Left lung (tissue), 10 donors: ENCODE results near the gene TMEM255A. TPM values are rescaled to one million over a fixed set of nuclear protein-coding genes. Genes with fewer than 3 reads are reported as not detected.

ENCODE experiments used
- ATAC-seq: fragments of 200-7000 bp; cut with Tn5 transposase; one replicate; pipeline ENCODE4 v1.9.1; 2020; ENCODE audit warnings: moderate library complexity
- DNase-seq, 4 donors: peaks; one replicate each; pipeline ENCODE4 v3.0.0-alpha.2; 2013 to 2020
- H3K27ac ChIP-seq, 2 donors: fragments of 200-600 bp; sonication (generic) in 1 of 2; one replicate each; pipeline versions ENCODE4 v1.5.0 to v1.8.0; 2020 to 2021
- H3K27me3 ChIP-seq, 2 donors: fragments of 200-600 bp; sonication (generic) in 1 of 2; one replicate each; pipeline versions ENCODE4 v1.5.0 to v1.8.0; 2020 to 2021
- H3K36me3 ChIP-seq, 2 donors: fragments of 200-600 bp; sonication (generic) in 1 of 2; one replicate each; pipeline versions ENCODE4 v1.5.0 to v1.8.0; 2020 to 2021
- H3K4me1 ChIP-seq, 2 donors: fragments of 200-600 bp; one replicate each; pipeline ENCODE4 v1.8.0; 2021
- H3K4me3 ChIP-seq, 2 donors: fragments of 200-600 bp; sonication (generic) in 1 of 2; one replicate each; pipeline versions ENCODE4 v1.5.0 to v1.8.0; 2020 to 2021; ENCODE audit warnings: mild to moderate bottlenecking in 1 of 2
- H3K9me3 ChIP-seq, 2 donors: fragments of 200-600 bp; sonication (generic) in 1 of 2; one replicate each; pipeline versions ENCODE4 v1.5.0 to v1.8.0; 2020 to 2021
- intact Hi-C, 2 donors: fragments of 100-400 bp; cut with DNase I; formaldehyde crosslinking; loops; one replicate each; pipeline versions ENCODE4 v1.11.2 to v1.14.2; 2022
- polyA plus RNA-seq, 6 donors: library from polyadenylated mRNA; unstranded; fragments of 120-200 nt; gene quantifications; one replicate each; pipeline ENCODE4 v1.2.1, GENCODE V29; 2013; ENCODE audit not compliant: insufficient read length in 6 of 6
- total RNA-seq, 2 donors: library from RNA; stranded (reverse); fragmentation: NEBNext Ultra II Directional; extraction: Animal tissue kit (Norgen Biotek cat#: 25700); gene quantifications; one replicate each; pipeline ENCODE4 v1.2.1, GENCODE V29; 2021
- TF ChIP-seq, protein P1 (sequence below), 2 donors: fragments of 200-600 bp; sonication (generic) in 1 of 2; IDR thresholded peaks; one replicate each; pipeline versions ENCODE4 v1.5.0 to v1.8.0; 2021; ENCODE audit warnings: antibody characterized with exemption in 2 of 2
- donor health status: DM: no; HTN: yes; CAD: no.
- donor health status: DM: no; HTN: no; CAD: no.

TMEM255A gene
- total and polyA plus RNA-seq, 8 donors, result 0.58 to 1.9 (median 1.4) TPM

DNA sequence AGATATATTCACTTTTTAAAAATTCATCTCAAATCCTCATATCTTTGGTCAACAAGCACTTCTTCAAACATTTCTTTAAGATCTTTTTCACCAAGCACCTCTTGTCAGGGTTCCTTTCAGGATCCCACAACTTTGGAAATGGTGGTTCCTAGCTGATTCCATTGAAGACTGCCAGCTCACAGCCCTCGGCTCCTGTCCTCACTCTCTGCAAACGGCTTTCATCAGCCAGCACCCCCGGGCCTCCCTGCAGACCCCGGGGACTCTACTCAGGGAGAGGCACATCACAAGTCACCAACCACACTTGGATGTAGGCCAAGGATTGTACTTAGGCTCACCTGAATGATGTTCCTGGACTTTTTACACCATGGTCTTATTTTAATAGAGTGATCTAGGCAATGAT lies 40.7 kb downstream of the TMEM255A start:
- no peaks in the 10 kb centered on the region for H3K27me3 ChIP-seq
- H3K27ac ChIP-seq, result no peak overlapping the region
- ATAC-seq (no peak), DNase-seq (no peak)
- H3K9me3 ChIP-seq, result no peaks in the 10 kb centered on the region
- intact Hi-C loops, result no loop called here
- H3K4me1 ChIP-seq, result no peaks in the 10 kb centered on the region
- no peaks in the 10 kb centered on the region for H3K36me3 ChIP-seq
- TF ChIP-seq, protein P1, sequence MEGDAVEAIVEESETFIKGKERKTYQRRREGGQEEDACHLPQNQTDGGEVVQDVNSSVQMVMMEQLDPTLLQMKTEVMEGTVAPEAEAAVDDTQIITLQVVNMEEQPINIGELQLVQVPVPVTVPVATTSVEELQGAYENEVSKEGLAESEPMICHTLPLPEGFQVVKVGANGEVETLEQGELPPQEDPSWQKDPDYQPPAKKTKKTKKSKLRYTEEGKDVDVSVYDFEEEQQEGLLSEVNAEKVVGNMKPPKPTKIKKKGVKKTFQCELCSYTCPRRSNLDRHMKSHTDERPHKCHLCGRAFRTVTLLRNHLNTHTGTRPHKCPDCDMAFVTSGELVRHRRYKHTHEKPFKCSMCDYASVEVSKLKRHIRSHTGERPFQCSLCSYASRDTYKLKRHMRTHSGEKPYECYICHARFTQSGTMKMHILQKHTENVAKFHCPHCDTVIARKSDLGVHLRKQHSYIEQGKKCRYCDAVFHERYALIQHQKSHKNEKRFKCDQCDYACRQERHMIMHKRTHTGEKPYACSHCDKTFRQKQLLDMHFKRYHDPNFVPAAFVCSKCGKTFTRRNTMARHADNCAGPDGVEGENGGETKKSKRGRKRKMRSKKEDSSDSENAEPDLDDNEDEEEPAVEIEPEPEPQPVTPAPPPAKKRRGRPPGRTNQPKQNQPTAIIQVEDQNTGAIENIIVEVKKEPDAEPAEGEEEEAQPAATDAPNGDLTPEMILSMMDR (IDR thresholded peaks at IDR 0.05), result no peak
- no peak overlapping the region for H3K4me3 ChIP-seq

DNA sequence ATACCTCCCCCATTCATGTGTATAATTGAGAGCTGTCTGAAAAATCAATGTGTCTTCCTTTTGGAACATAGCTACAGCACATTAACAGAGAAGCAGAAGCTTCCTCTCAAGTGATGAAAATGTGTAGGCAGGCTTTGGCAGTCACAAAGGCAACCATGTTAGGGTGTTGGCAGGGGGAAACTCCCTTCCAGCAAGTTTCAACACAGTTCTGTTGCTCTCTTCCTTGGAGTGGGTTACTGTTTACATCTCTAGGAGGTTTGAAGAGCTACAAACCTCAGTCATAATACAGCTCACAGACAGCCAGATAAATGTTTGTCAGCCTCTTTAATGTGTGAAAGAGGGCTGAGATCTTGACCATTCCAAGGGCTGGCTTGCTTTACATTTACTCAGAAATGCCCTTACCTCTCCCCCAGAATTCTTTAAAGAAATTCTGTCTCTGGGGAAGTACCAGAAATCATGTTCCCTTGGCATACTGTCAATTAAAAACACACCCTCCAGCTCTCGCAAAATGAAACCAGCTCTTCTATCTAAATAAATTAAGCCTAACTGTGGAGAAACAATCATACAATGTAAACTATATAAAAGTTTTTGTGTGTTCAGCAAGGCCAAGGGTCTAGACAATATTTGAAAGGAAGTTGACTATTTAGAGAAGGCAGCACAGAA lies 41.8 kb downstream of the TMEM255A start:
- ATAC-seq (peak; percentile 92), DNase-seq (peak in 1 of 4 donors; percentile 29)
- no peaks in the 10 kb centered on the region for H3K27me3 ChIP-seq
- peak overlapping the region; percentile 33 to 57 for H3K27ac ChIP-seq
- H3K9me3 ChIP-seq, result no peaks in the 10 kb centered on the region
- H3K36me3 ChIP-seq, result no peaks in the 10 kb centered on the region
- no peaks in the 10 kb centered on the region for H3K4me1 ChIP-seq
- intact Hi-C loops, result no loop called here
- H3K4me3 ChIP-seq, result no peak overlapping the region
- TF ChIP-seq, protein P1 (IDR thresholded peaks at IDR 0.05), result no peak

DNA sequence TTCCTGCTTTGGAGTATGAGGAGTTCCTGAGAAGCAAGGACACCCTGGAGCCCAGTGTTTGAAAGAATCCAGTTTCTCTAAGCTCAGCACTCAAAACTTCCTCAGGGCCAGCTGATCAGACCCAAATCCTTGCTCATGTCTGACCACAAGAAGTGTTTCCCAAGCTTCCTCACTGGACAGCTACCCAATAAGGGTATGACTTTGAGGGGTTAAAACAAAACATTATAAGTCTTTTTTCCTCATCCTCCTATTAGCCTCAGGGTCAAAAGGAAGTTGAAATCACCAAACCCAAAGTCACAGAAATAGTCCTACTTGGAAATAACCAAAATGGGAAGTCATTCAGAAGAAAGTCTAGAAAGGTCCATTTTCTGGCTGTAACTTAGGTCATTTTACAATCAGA lies 46.9 kb downstream of the TMEM255A start:
- Histone ChIP-seq H3K36me3 (no peaks in the 10 kb centered on the region), H3K4me1 (no peaks in the 10 kb centered on the region), H3K27me3 (no peaks in the 10 kb centered on the region), H3K27ac (no peak overlapping the region), H3K4me3 (no peak overlapping the region), H3K9me3 (no peaks in the 10 kb centered on the region)
- ATAC-seq, result peak; percentile 46
- DNase-seq, result no peak
- intact Hi-C loops, result no loop called here
- TF ChIP-seq, protein P1 (IDR thresholded peaks at IDR 0.05), result no peak

DNA sequence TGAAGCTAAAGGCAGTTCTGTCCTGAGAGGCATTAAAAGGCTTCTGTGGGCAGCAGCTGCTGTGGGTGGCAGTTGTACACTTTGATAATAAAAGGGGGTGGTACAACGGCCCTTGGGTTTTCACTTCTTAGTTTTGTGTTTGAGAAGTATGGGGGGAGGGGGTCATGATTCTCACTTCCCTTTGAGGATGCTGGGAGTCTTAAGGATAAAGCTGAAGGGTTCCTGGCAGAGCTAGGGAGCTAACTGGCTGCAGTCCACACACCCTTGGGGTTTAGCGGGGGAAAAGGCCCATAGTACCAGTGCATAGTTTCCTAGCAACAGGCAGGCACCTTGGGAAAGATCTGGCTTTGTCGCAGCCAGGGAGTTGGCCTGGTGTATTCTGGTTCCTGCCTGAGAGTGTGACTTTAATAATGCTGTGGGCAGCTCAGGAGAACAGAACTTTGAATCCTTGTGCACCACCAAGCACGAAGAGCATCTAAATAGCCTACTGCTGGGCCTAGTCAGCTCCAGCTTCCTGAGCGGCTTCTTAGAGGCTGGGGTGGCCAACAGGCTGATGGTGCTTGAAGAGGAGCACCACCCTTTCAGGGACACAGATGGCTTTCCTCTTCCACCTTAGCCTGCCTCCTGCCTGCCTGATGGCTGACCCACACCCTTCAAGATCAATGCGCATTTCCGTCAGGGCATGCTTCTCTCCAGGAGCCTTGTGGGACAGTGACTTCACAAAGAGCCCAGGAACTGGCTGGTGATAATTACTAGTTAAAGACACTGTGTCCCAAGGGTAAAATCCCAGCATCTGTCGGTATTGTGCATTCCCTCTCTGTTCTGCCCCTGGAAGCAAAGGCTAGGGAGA lies 48.2 kb downstream of the TMEM255A start:
- Histone ChIP-seq H3K27me3 (no peaks in the 10 kb centered on the region), H3K9me3 (no peaks in the 10 kb centered on the region), H3K4me3 (no peak overlapping the region), H3K36me3 (no peaks in the 10 kb centered on the region), H3K27ac (no peak overlapping the region), H3K4me1 (no peaks in the 10 kb centered on the region)
- ATAC-seq, result no peak
- intact Hi-C loops, result no loop called here
- DNase-seq, result no peak
- TF ChIP-seq, protein P1 (IDR thresholded peaks at IDR 0.05), result no peak

DNA sequence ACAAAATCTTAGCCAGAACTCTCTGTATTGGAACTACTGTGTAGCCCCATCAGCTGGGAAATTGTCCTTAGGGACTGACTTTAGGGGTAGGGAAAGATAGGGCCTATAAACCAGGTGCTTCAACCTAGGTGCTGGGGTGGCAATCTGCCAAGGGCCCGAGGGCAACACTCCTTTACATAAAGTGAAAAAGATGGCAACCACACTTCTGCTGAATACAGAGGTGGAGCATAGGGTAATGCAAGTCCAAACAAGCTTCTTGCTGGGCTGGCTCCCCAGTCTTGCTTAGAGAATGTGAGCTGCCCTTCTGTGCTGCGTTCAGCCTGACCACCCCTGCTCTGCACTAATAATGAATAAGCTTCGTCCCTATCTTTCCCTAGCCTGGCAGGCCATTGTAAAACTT lies 50.9 kb downstream of the TMEM255A start:
- no peak for DNase-seq
- ATAC-seq, result no peak
- Histone ChIP-seq H3K36me3 (peaks cover 0 to under 1% of the 10 kb centered on the region in 2 donors), H3K27ac (no peak overlapping the region), H3K9me3 (no peaks in the 10 kb centered on the region), H3K27me3 (no peaks in the 10 kb centered on the region), H3K4me3 (no peak overlapping the region), H3K4me1 (peaks cover 0 to 3% of the 10 kb centered on the region in 2 donors)
- intact Hi-C loops, result no loop called here
- TF ChIP-seq, protein P1 (IDR thresholded peaks at IDR 0.05), result no peak
